Stimulated activated CD4-positive, alpha-beta T cell treated with anti-CD3 and anti-CD28 coated beads, TNF-alpha, amount 100 ng/mL, for 1 hour (primary cell): ENCODE measurements around the gene LGMN.
"Not testable (repeated sequence)": the region's sequence is repeated elsewhere in the genome, so short reads cannot be mapped to it uniquely, and the experiment has no call there.

Experiments used
- DNase-seq, 3 donors: peaks; one replicate each; pipeline ENCODE4 v3.0.0-alpha.2; 2020; ENCODE audit warnings: low read depth in 3 of 3, low spot score in 1 of 3

The LGMN gene

DNA sequence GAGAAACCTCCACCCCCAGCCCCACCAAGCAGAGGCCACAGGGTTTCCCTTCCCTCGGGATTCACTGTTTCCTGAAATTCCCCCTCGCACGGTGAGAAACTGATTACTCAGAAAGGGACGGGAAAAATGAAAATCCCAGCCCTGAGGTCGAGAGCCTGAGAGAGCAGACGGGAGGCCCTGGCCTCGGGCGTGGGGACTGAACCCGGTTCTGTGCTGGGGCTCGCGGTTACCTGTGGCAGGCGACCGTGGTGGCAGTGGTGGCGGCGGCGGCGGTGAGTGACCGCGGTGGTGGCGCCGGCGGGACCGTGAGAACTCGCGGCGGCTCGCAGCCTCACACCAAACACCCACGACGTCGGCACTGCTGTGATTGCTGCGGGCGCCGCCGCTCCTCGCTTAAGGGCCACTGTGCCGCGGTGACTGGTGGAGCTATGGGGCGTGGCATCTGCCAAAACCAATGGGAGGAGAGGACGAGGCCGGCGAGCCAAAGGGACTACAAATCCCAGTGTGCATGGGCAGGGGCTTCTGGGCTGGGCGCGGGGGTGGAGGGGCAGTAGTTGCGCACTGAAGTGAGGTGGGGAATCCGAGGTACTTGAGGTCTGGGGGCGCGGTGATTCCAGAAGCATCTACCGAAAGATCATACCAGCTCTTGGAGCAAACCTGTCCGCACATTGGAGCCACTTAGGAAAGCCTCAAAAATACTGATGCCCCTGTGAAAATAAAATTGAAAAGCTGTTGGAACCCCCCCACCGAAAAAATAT is at the start of gene LGMN:
Gene LGMN (minus strand): TSS at position 369 of the 758 bp plus-strand sequence. CDS start 15,841 bp downstream, outside the sequence.
- peak; percentile 54 to 67 (median 65) for DNase-seq

DNA sequence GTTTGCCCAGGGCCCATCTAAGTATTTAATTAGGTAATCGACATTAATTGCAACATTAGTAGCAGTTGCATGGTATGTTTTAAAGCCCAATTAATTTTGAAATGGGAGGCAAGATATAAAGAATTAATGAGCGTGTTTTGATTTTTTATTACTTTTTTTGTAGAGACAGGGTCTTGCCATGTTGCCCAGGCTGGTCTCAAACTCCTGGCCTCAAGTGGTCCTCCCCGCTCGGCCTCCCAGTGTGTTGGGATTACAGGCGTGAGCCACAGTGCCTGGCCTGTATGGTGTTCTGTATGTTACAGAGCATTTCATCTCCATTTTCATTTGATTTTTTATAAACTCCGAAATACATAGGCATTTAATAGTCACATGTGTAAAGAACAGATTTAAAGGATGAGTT is 46.5 kb upstream of the LGMN start:
- no peak for DNase-seq

DNA sequence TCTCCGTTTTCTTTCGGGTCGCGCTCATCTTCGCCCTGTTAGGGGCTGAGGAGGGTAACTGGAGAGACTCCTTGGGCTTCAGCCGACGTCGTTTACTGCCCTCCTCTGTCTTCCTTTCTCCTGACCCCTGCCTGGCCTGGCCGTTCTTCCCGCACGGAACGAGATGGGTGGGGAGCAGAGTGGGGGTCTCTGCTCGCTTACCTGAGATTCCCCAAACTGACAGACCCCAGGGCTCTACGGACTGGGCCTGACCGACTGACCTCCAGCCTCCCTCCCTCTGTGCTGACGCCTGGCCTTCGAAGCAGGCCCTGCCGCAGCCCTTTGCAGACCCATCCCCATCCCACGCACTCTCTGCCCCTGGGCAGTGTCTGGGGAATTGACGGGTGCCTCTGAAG is 46.1 kb upstream of the LGMN start:
- no peak for DNase-seq

DNA sequence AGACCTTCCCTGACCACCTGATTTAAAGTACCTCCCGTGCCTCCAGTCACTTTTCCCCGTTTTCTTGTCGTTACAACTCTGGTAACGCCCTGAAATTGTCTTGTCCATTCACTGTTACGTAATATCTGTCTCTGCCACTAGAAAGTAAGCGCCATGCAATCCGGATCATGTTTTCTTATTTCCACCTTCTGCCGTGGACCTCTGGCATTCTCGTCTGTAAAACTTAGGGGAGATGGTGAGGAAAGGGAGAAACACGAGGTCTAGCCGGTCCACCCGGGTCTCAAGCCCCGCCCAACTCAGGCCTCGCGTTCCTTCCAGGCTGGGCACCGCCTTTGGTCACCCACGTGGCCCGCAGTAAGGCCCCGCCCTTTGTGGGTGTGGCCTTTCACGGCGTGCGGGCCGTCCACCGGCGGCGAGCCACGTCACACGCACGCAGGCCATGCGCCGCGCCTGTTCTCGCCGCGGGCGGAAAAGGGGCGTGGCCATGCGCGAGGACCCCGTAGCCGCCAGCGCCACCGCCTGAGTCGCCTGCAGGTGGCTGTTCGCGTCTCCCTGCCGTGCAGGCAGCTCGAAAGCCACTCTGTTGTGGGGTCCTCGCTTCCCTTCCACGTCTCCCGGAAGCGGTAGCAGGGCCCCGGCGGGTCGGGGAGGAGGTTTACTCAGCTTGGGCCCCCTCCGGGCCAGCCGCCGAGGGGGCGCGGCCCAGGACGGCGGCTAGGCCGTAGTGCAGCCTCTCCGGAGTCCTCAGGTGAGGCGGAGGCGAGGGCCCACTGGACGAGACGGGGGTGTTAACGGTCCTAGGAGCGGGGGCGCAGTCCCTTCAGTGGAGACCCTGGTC is 45.5 kb upstream of the LGMN start, which contains the start of gene GOLGA5:
Gene GOLGA5 (plus strand): TSS at position 597 of the 838 bp plus-strand sequence. CDS start 3,133 bp downstream, outside the sequence.
- peak; percentile 93 to 98 (median 97) for DNase-seq

DNA sequence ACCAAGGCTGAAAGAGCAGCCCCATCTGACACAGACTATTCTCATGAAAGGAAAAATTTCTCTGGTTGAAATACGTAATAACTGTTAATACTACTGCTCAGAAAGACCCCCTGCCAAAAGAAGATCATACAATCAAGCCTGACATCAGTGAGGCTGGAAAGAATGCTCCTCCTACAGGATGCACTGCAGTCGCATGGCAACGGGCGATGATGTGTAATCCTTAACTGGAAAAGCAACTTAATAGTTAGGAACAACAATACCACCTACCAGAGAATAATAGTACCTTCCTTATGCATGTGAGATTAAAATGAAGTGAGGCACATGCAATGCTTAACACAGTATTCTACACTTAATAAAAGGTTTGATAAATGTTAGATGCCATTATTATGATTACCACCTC is 44.5 kb upstream of the LGMN start:
- DNase-seq, result no peak

DNA sequence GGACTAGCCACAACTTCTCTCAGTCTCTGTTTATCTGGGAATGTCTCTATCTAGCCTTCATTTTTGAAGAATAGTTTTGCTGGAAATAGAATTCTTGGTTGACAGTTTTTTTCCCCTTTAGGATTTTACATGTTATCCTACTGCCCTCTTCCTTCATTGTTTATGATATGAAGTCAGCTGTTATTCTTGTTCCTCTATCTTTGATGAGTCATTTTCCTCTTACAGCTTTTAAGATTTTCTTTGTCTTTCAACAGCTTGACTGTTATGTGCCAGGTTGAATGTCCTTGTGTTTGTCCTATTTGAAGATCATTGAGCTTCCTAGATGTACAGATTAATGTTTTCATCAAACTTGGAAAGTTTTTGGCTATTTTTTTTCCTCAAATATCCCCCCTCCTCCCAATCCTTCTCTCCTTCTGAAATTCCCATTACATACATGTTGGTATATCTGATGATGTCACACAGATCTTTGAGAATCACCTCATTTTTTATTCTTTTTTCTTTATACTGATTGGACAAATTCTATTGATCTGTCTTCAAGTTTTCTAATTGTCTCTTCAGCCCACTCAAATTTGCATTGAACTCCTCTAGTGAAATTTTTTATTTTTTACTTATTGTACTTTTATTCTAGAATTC is 41.1 kb upstream of the LGMN start:
- no peak for DNase-seq

DNA sequence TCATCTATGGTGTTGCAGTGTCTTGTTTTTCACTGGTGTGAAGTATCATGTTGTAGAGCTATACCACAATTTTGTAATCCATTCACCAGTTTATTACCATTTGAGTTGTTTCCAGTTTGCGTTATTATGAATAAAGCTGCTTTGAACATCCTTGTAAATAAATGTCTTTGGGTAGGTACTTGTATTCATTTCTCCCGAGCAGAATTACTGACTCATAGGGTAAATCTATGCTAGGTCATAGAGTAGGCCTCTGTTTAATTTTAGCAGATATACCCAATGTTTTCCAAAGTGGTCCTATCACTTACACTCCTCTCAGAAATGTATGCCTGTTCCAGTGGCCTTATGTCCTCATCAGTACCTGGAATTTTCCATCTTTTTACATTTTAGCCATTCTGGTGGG is 39.1 kb upstream of the LGMN start:
- DNase-seq, result no peak

DNA sequence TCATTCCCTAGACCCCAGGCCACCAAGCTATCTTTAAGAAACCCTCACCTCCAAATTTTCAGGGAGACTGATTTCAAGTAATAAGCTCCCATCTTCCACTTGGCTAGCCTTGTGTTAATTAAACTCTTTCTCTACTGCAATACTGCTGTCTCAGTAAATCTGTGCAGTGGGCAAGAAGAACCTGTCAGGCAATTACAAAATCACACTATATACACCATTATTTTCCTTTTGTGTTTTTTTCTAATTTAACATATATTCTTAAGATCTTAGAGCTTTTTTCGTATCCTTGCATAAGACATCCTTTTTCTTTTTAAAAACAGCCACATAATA is 38.0 kb upstream of the LGMN start:
- no peak for DNase-seq

DNA sequence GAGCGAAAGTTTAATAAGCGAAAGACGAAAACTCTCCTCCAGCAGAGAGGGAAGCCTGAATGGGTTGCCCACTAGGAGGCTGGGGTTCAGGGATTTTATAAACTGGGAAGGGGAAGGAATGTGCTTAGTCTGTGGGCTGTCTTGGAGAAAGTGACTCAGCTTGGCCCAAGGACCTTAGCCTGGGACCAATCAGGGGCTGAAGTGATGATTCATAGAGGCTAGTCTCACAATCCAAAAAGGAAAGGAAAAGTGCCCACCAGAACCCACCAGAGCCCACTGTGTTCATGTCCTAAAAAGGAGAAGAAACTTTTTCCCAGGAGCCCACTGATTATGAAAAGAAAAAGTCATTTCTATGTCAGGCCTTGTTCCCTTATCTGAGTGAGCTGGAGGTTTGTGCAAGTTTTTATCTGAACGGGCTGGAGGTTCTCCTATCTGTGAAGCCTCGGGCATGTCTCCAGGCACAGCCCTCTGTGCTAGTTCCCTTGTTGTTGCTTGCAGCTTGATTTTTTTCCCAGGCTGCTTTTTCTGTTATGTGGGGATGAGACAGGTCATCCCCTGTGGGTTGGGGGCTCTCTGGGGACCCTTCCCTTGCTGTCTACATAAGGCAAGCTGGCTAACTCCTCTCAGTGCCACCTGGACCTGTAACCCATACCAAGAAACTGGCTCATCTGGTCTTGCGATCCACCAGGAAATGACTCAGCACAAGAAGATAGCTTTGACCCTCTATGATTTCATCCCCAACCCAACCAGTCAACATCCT is 37.4 kb upstream of the LGMN start:
- no peak for DNase-seq

DNA sequence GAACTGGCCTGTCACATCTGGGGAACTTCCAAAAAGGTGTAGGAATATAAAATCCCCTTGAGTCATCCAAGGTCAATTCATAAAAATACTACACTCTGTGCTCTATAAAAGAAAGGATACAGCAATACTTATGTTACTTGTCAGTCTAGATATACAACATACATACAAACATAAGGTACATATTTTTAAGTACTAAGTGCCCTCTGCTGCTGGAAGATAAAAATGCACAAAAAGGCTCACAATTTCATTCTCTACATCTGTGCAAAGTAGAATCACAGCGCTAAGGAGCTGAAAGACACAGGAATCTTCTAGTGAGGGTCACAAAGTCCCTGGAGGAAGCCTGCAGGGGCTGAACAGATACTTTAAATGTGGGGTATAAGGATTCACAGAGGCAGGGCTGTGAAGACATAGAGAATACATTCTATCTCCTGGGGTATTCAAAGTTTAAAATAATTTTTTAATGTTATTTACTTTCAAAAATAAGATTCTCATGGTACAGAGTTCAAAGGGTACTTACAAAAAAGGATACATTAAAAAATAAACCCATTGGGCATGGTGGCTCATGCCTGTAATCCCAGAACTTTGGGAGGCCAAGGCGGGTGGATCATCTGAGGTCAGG is 35.5 kb upstream of the LGMN start:
- no peak for DNase-seq

DNA sequence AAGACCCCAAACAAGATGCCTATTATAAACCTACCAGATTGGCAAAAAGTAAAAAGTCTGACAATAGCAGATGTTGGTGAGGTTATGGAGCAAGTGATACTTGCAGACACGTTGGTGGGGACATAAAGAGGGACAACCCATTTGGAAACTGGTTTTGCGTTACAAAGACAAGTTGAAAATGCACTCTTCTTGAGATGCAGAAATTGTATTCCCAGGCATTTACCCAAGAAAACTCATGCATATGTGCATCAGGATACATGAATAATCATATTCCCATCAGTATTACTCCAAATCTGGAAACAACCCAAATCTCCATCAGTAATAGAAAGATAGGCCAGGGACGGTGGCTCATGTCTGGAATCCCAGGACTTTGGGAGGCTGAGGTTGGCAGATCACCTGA is 32.9 kb upstream of the LGMN start:
- DNase-seq, result no peak

DNA sequence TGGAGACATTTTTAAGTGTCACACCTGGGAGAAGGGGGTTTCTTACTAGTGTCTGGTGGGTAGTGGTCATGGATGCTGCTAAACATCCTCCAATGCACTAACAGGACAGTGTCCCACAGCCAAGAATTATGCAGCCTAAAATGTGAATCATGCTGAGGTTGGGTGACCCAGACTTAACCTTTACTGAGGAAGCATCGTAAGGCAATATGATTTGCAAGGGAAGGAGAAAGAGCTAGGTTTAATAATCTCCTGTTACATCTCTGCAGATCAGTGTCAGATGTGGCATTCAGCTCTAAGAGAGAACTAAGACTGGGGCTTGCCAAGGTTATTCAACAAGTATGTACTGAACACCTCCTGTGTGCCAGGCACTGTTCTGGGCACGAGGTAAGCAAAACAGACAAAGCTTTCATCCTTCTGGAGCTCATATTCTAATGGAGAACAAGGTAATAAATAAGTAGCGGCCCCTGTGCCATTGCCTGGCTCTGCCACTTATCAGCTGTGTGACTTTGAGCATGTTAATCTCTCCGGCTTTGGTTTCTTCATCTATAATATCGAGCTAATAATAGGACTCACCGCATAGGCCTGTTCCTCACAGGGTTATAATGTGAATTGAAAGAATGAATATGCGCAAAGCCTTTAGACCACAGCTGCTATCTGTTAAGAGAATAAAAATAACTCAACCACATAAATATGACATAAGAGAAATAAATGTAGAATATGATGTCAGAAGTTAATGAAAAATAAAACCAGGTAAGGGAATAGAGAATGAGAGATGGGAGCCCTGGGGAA is 32.2 kb upstream of the LGMN start:
- no peak for DNase-seq

DNA sequence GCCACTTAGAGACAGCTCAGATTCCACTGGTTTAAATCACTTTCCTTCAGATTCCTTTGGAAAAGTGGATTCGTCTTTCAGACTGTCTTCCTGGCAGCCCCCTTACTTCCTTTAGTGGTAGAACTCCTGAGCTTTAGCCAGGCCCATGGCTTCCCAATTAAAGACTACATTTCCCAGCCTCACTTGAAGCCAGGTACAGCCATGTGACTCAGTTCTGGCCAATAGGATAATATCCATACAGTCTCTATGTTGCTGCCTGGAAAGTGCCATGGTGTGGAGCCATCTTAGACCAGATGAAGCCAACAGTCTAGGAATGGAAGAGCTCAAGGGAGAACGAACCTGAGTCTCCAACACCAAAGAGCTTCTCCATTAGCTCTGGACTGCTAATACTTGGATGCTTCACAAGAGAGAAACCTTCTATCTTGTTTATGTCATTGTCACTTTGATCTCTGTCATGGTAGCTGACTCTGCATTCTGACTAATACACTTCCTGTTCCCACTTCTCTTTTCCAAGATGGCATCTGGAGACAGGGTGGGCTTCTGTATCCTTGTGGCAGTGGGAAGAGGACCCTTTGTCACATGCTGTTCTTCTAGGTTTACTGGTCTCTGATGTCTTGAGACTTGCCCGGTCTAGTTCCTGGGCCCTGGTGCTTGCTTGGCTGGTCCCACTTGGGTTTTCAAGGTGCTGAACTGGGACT is 30.6 kb upstream of the LGMN start:
- DNase-seq, result not testable (repeated sequence)

DNA sequence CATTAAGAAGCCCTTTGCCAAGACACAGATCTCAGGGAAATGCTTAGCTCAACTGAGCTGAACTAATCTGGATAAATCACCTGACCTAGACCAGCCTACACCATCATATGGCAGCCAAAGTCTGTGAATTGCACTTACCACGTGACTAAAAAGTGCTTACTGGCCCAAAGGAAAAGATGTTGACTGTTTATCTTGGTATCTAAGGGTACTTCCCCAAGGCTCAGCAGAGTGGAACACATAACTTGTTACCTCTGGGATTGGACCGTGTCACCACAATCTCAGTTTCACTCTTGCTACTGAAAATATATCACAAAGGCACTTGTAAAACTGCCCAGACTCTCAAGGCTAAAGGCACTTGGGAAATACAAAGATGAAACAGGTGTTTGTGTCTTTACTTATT is 26.9 kb upstream of the LGMN start:
- DNase-seq, result not testable (repeated sequence)

DNA sequence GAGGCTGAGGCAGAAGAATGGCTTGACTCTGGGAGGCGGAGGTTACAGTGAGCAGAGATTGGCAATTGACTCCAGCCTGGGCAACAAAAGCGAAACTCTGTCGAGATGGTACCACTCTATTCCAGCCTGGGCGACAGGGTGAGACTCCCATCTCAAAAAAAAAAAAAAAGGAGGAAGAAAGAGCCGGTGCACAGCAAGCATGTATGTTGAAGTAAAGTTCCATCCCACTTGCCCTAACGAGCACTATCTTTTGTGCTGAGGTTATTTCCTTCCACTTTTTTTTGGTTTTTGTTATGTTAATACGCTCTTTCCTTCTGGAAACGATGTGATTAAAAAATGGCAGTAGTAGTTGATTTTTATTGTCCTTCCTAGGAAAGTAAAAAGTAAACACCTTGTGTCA is 26.1 kb upstream of the LGMN start:
- DNase-seq, result no peak

DNA sequence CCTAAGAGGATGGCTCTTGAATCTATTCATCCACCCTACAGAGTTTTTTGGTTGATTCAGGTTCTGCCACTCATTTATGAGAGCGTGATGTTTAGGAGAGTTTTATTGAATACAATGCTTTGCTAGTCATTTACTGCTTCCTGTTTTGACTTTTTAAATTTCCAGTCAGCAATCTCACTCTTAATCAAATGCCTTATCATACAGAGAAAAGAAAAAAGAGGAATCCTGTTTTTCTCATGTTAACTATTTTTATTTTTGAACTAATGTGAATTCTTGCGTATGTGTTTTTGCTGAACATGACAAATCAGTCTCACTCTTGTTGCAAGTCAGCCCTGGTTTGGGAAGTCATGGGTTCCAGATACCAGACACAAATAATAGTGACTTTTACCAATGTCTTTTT is 22.1 kb upstream of the LGMN start:
- no peak for DNase-seq

DNA sequence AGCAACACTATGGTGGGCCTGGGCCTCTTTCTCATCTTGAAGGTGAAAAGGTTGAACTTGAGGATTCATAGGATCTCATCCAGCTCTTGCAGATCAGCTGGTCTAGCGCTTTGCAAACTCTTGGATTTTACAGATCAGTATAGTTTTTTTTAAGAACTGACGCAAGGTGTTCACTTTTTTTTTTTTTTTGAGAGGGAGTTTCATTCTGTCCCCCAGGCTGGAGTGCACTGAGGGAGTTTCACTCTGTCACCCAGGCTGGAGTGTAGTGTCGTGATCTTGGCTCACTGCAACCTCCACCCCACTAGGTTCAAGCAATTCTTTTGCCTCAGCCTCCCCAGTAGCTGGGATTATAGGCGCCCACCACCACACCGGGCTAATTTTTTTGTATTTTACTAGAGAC is 20.4 kb upstream of the LGMN start:
- DNase-seq, result no peak

DNA sequence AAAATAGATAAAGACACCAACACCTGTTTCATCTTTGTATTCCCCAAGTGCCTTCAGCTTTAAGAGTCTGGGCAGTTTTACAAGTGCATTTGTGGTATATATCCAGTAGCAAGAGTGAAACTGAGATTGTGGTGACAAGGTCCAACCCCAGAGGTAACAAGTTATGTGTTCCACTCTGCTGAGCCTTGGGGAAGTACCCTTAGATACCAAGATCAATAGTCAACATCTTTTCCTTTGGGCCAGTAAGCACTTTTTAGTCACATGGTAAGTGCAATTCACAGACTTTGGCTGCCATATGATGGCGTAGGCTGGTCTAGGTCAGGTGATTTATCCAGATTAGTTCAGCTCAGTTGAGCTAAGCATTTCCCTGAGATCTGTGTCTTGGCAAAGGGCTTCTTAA is 19.8 kb upstream of the LGMN start:
- DNase-seq, result not testable (repeated sequence)
